ENCODE data around the gene KIRREL2. TPM values are rescaled to one million over a fixed set of nuclear protein-coding genes. Genes with fewer than 3 reads are reported as not detected.
"Not testable (repeated sequence)": the region's sequence is repeated elsewhere in the genome, so short reads cannot be mapped to it uniquely, and the experiment has no call there.

KIRREL2 gene
- total and polyA plus RNA-seq, 10 donors = 0.10 to 0.27 (median 0.14) TPM; not detected in 6

- Histone ChIP-seq H3K27me3 (replicated peaks in 1 of 7) (no peaks in the 10 kb centered on the region), H3K4me1 (peaks cover 0 to 4% (median 0%) of the 10 kb centered on the region in 6 donors), H3K4me3 (no peak overlapping the region), H3K27ac (no peak overlapping the region), H3K36me3 (peaks cover 5 to 97% (median 82%) of the 10 kb centered on the region in 6 donors), H3K9me3 (no peaks in the 10 kb centered on the region)
- 91 to 96% (median 92%) methylated on average over 13 of the region's 13 CpGs for WGBS, 5 donors
- intact Hi-C loops (cut with DNase I; ENCODE audit: low total_unique reads) = no loop called here
- DNase-seq = no peak
- TF ChIP-seq POLR2AphosphoS5 (IDR thresholded peaks at IDR 0.05) (no peak), POLR2A (IDR thresholded peaks at IDR 0.05) (no peak), CTCF (IDR thresholded peaks at IDR 0.05 in 8 of 11, conservative IDR thresholded peaks at IDR 0.05 in 3 of 11) (no peak)
Measured at GRCh38 chr19:35890113-35890650, 33.5 kb downstream of the KIRREL2 start.

GRCh38 chr19:35891819-35892218 lies 35.1 kb downstream of the KIRREL2 start:
- DNase-seq; H3K27me3 ChIP-seq (replicated peaks in 1 of 7); H3K27ac ChIP-seq; H3K4me3 ChIP-seq; H3K9me3 ChIP-seq; intact Hi-C loops (cut with DNase I; ENCODE audit: low total_unique reads): not testable (repeated sequence)
- 93 to 99% (median 97%) methylated on average over 3 of the region's 3 CpGs for WGBS, 5 donors
- Histone ChIP-seq H3K4me1 (peaks cover 0 to 16% (median 5%) of the 10 kb centered on the region in 6 donors), H3K36me3 (peaks cover 5 to 100% (median 96%) of the 10 kb centered on the region in 6 donors)

- peaks cover 5 to 90% (median 82%) of the 10 kb centered on the region in 6 donors for H3K36me3 ChIP-seq
- WGBS, 5 donors = 94 to 100% (median 98%) methylated on average over 2 of the region's 2 CpGs
- intact Hi-C loops (cut with DNase I; ENCODE audit: low total_unique reads) = no loop called here
Measured at GRCh38 chr19:35894342-35894741, 37.6 kb downstream of the KIRREL2 start.

GRCh38 chr19:35895911-35896642 lies 39.4 kb downstream of the KIRREL2 start:
- Histone ChIP-seq H3K36me3 (peaks cover 0 to 72% (median 65%) of the 10 kb centered on the region in 6 donors), H3K27me3 (replicated peaks in 1 of 7) (no peaks in the 10 kb centered on the region), H3K4me1 (peaks cover 9 to 47% (median 30%) of the 10 kb centered on the region in 6 donors), H3K27ac (peak overlapping the region in 2 of 8 donors; percentile 14 to 96), H3K9me3 (no peaks in the 10 kb centered on the region), H3K4me3 (no peak overlapping the region)
- no peak for DNase-seq
- intact Hi-C loops (cut with DNase I; ENCODE audit: low total_unique reads) = no loop called here
- 86 to 95% (median 94%) methylated on average over 14 to 21 of the region's 21 CpGs for WGBS, 5 donors
- TF ChIP-seq POLR2AphosphoS5 (IDR thresholded peaks at IDR 0.05) (peak in 2 of 3 donors; percentile 14 to 17), CTCF (IDR thresholded peaks at IDR 0.05 in 8 of 11, conservative IDR thresholded peaks at IDR 0.05 in 3 of 11) (no peak)

More at GRCh38 chr19:35894342-35894741, 37.6 kb downstream of the KIRREL2 start:
- H3K27ac ChIP-seq = no peak overlapping the region
- no peaks in the 10 kb centered on the region for H3K27me3 ChIP-seq (replicated peaks in 1 of 7)
- no peak overlapping the region for H3K4me3 ChIP-seq
- TF ChIP-seq POLR2A (IDR thresholded peaks at IDR 0.05) (no peak), CTCF (IDR thresholded peaks at IDR 0.05 in 8 of 11, conservative IDR thresholded peaks at IDR 0.05 in 3 of 11) (no peak), POLR2AphosphoS5 (IDR thresholded peaks at IDR 0.05) (no peak)
- DNase-seq = no peak
- peaks cover 7 to 40% (median 25%) of the 10 kb centered on the region in 6 donors for H3K4me1 ChIP-seq
- H3K9me3 ChIP-seq = no peaks in the 10 kb centered on the region

Measured in spleen (tissue), 11 donors.